ENCODE measurements around the gene KCTD2. TPM values are rescaled to one million over a fixed set of nuclear protein-coding genes. Genes with fewer than 3 reads are reported as not detected.
"Not testable (repeated sequence)": the region's sequence is repeated elsewhere in the genome, so short reads cannot be mapped to it uniquely, and the experiment has no call there.

The KCTD2 gene
- 11.6 TPM for total RNA-seq

GRCh38 chr17:75046407-75047289 lies at the start of gene KCTD2, which contains the start of gene ATP5PD:
TSS of gene KCTD2 (plus strand) at chr17:75047225. CDS start at chr17:75047251, 26 bp downstream.
TSS of gene ATP5PD (minus strand) at chr17:75046969. CDS start at chr17:75042650, 4,319 bp downstream.
- DNase-seq, result peak; percentile 94

GRCh38 chr17:74998783-74999182 lies 48.2 kb upstream of the KCTD2 start:
- DNase-seq, result no peak

- DNase-seq, result no peak
These were observed 47.5 kb upstream of the KCTD2 start for GRCh38 chr17:74999523-74999922.

- no peak for DNase-seq
These were observed 44.8 kb upstream of the KCTD2 start for GRCh38 chr17:75001915-75002843.

- DNase-seq, result no peak
These were observed 43.7 kb upstream of the KCTD2 start for GRCh38 chr17:75003070-75003956.

- DNase-seq, result no peak
These were observed 43.1 kb upstream of the KCTD2 start for GRCh38 chr17:75003957-75004355.

GRCh38 chr17:75004371-75004770 lies 42.7 kb upstream of the KCTD2 start:
- DNase-seq, result no peak

- DNase-seq, result no peak
These were observed 41.7 kb upstream of the KCTD2 start for GRCh38 chr17:75005291-75005690.

- not testable (repeated sequence) for DNase-seq
These were observed 40.9 kb upstream of the KCTD2 start for GRCh38 chr17:75006084-75006483.

- DNase-seq, result no peak
These were observed 40.4 kb upstream of the KCTD2 start for GRCh38 chr17:75006653-75007052.

- no peak for DNase-seq
These were observed 38.7 kb upstream of the KCTD2 start for GRCh38 chr17:75008373-75008772.

GRCh38 chr17:75009139-75009724 lies 37.8 kb upstream of the KCTD2 start:
- no peak for DNase-seq

- peak; percentile 59 for DNase-seq
These were observed 36.2 kb upstream of the KCTD2 start for GRCh38 chr17:75010683-75011400.

GRCh38 chr17:75011401-75012095 lies 35.5 kb upstream of the KCTD2 start:
- DNase-seq, result peak; percentile 62

GRCh38 chr17:75012096-75012345 lies 35.0 kb upstream of the KCTD2 start:
- peak; percentile 59 for DNase-seq

GRCh38 chr17:75012346-75013091 lies 34.5 kb upstream of the KCTD2 start, which contains the start of gene MRPL58:
TSS of gene MRPL58 (plus strand) at chr17:75012670. CDS start at chr17:75012687, 17 bp downstream.
- peak; percentile 78 for DNase-seq

- peak; percentile 48 for DNase-seq
These were observed 33.9 kb upstream of the KCTD2 start for GRCh38 chr17:75013092-75013559.

GRCh38 chr17:75019146-75019545 lies 27.9 kb upstream of the KCTD2 start:
- DNase-seq, result no peak

- no peak for DNase-seq
These were observed 27.3 kb upstream of the KCTD2 start for GRCh38 chr17:75019710-75020109.

All from skin of body (tissue), 2 donors.